ENCODE results near the gene DHX29.
A peak's percentile ranks its signal among the peaks of the same experiment; 100 is the strongest.

The DHX29 gene

GRCh38 chr5:55227664-55228430, 79.6 kb downstream of the DHX29 start:
- Histone ChIP-seq H3K4me2 (ENCODE audit: insufficient read depth, low read length, poor library complexity, severe bottlenecking) (peak overlapping the region; percentile 63), H3K4me3 (ENCODE audit: low read length in 2 of 2) (peak overlapping the region; percentile 45 to 75), H3K18ac (ENCODE audit: low read length) (no peak overlapping the region), H2BK15ac (ENCODE audit: low read length) (no peak overlapping the region), H2AK5ac (ENCODE audit: low read depth, low read length) (no peak overlapping the region), H3K36me3 (replicated peaks in 1 of 2; ENCODE audit: control insufficient read depth in 2 of 2, insufficient read depth in 2 of 2, low read length in 2 of 2) (no peaks in the 10 kb centered on the region), H3K27ac (replicated peaks; ENCODE audit: low read length) (no peak overlapping the region), H4K91ac (ENCODE audit: low read depth, low read length, poor library complexity) (no peak overlapping the region), H3K4ac (ENCODE audit: low read length) (no peak overlapping the region), H3K9ac (ENCODE audit: low read depth, low read length, poor library complexity) (no peak overlapping the region), H3K79me1 (ENCODE audit: low read depth, low read length) (no peaks in the 10 kb centered on the region), H4K8ac (ENCODE audit: low read depth, low read length) (no peak overlapping the region), H3K23ac (ENCODE audit: low read depth, low read length, poor library complexity) (no peak overlapping the region), H3K27me3 (ENCODE audit: control insufficient read depth in 3 of 3, insufficient read depth in 3 of 3, low read depth in 1 of 3, low read length in 3 of 3) (peaks cover 62 to 98% (median 97%) of the 10 kb centered on the region in 3 experiments), H2BK5ac (ENCODE audit: low read length) (no peak overlapping the region), H3K9me3 (replicated peaks in 1 of 2; ENCODE audit: control insufficient read depth in 2 of 2, insufficient read depth in 1 of 2, low read depth in 1 of 2, low read length in 2 of 2) (peaks cover 0 to 2% of the 10 kb centered on the region in 2 donors), H2BK120ac (ENCODE audit: low read depth, low read length) (no peak overlapping the region), H2AFZ (ENCODE audit: low read length) (peak overlapping the region; percentile 95), H3K4me1 (ENCODE audit: control insufficient read depth in 2 of 2, insufficient read depth in 1 of 2, low read depth in 1 of 2, low read length in 2 of 2) (peaks cover 10 to 19% of the 10 kb centered on the region in 2 donors), H2BK12ac (ENCODE audit: low read length) (no peak overlapping the region), H3K14ac (ENCODE audit: low read length) (no peak overlapping the region)
- WGBS, 2 donors (ENCODE audit: extremely low coverage in 2 of 2, insufficient read length in 2 of 2, insufficient replicate concordance in 1 of 2): no CpG with 5 or more reads among the region's 30 CpGs
- DNase-seq (ENCODE audit: low spot score): no peak

GRCh38 chr5:55226934-55227663, 80.4 kb downstream of the DHX29 start, which contains the start of gene MCIDAS:
TSS of gene MCIDAS (minus strand) at chr5:55227315. CDS start at chr5:55227138, 177 bp downstream.
- Histone ChIP-seq H3K27ac (replicated peaks; ENCODE audit: low read length) (no peak within 1 kb of the TSS), H2AK5ac (ENCODE audit: low read depth, low read length) (no peak within 1 kb of the TSS), H3K4me2 (ENCODE audit: insufficient read depth, low read length, poor library complexity, severe bottlenecking) (peak within 1 kb of the TSS; percentile 63), H4K91ac (ENCODE audit: low read depth, low read length, poor library complexity) (no peak within 1 kb of the TSS), H2AFZ (ENCODE audit: low read length) (peak within 1 kb of the TSS; percentile 95), H4K8ac (ENCODE audit: low read depth, low read length) (no peak within 1 kb of the TSS), H3K18ac (ENCODE audit: low read length) (peak within 1 kb of the TSS; percentile 84), H3K23ac (ENCODE audit: low read depth, low read length, poor library complexity) (peak within 1 kb of the TSS; percentile 40), H3K79me1 (ENCODE audit: low read depth, low read length) (no peaks in the 10 kb centered on the region), H3K4me1 (ENCODE audit: control insufficient read depth in 2 of 2, insufficient read depth in 1 of 2, low read depth in 1 of 2, low read length in 2 of 2) (peaks cover 7 to 13% of the 10 kb centered on the region in 2 donors), H2BK5ac (ENCODE audit: low read length) (no peak within 1 kb of the TSS), H2BK12ac (ENCODE audit: low read length) (no peak within 1 kb of the TSS), H3K4ac (ENCODE audit: low read length) (no peak within 1 kb of the TSS), H3K27me3 (ENCODE audit: control insufficient read depth in 3 of 3, insufficient read depth in 3 of 3, low read depth in 1 of 3, low read length in 3 of 3) (peaks cover 60 to 98% (median 97%) of the 10 kb centered on the region in 3 experiments), H3K9me3 (replicated peaks in 1 of 2; ENCODE audit: control insufficient read depth in 2 of 2, insufficient read depth in 1 of 2, low read depth in 1 of 2, low read length in 2 of 2) (peaks cover 2 to 7% of the 10 kb centered on the region in 2 donors), H3K36me3 (replicated peaks in 1 of 2; ENCODE audit: control insufficient read depth in 2 of 2, insufficient read depth in 2 of 2, low read length in 2 of 2) (no peaks in the 10 kb centered on the region), H2BK15ac (ENCODE audit: low read length) (no peak within 1 kb of the TSS), H3K14ac (ENCODE audit: low read length) (no peak within 1 kb of the TSS), H3K4me3 (ENCODE audit: low read length in 2 of 2) (peak within 1 kb of the TSS; percentile 45 to 79), H2BK120ac (ENCODE audit: low read depth, low read length) (no peak within 1 kb of the TSS), H3K9ac (ENCODE audit: low read depth, low read length, poor library complexity) (no peak within 1 kb of the TSS)
- WGBS, 2 donors (ENCODE audit: extremely low coverage in 2 of 2, insufficient read length in 2 of 2, insufficient replicate concordance in 1 of 2): no CpG with 5 or more reads among the region's 80 CpGs
- DNase-seq (ENCODE audit: low spot score): peak; percentile 70

- Histone ChIP-seq H3K4me3 (ENCODE audit: low read length in 2 of 2) (peak overlapping the region; percentile 45 to 79), H3K79me1 (ENCODE audit: low read depth, low read length) (no peaks in the 10 kb centered on the region), H3K9ac (ENCODE audit: low read depth, low read length, poor library complexity) (no peak overlapping the region), H3K4ac (ENCODE audit: low read length) (no peak overlapping the region), H3K4me1 (ENCODE audit: control insufficient read depth in 2 of 2, insufficient read depth in 1 of 2, low read depth in 1 of 2, low read length in 2 of 2) (peaks cover 6 to 8% of the 10 kb centered on the region in 2 donors), H2AFZ (ENCODE audit: low read length) (peak overlapping the region; percentile 95), H3K27me3 (ENCODE audit: control insufficient read depth in 3 of 3, insufficient read depth in 3 of 3, low read depth in 1 of 3, low read length in 3 of 3) (peaks cover 58 to 97% (median 96%) of the 10 kb centered on the region in 3 experiments), H3K18ac (ENCODE audit: low read length) (peak overlapping the region; percentile 84), H2BK12ac (ENCODE audit: low read length) (no peak overlapping the region), H3K23ac (ENCODE audit: low read depth, low read length, poor library complexity) (peak overlapping the region; percentile 40), H2BK5ac (ENCODE audit: low read length) (no peak overlapping the region), H3K36me3 (replicated peaks in 1 of 2; ENCODE audit: control insufficient read depth in 2 of 2, insufficient read depth in 2 of 2, low read length in 2 of 2) (no peaks in the 10 kb centered on the region), H4K8ac (ENCODE audit: low read depth, low read length) (no peak overlapping the region), H3K9me3 (replicated peaks in 1 of 2; ENCODE audit: control insufficient read depth in 2 of 2, insufficient read depth in 1 of 2, low read depth in 1 of 2, low read length in 2 of 2) (peaks cover 2 to 10% of the 10 kb centered on the region in 2 donors), H4K91ac (ENCODE audit: low read depth, low read length, poor library complexity) (no peak overlapping the region), H3K4me2 (ENCODE audit: insufficient read depth, low read length, poor library complexity, severe bottlenecking) (peak overlapping the region; percentile 63), H2BK15ac (ENCODE audit: low read length) (no peak overlapping the region), H2AK5ac (ENCODE audit: low read depth, low read length) (no peak overlapping the region), H3K14ac (ENCODE audit: low read length) (no peak overlapping the region), H2BK120ac (ENCODE audit: low read depth, low read length) (no peak overlapping the region), H3K27ac (replicated peaks; ENCODE audit: low read length) (no peak overlapping the region)
- peak; percentile 73 for DNase-seq (ENCODE audit: low spot score)
- no CpG with 5 or more reads among the region's 54 CpGs for WGBS, 2 donors (ENCODE audit: extremely low coverage in 2 of 2, insufficient read length in 2 of 2, insufficient replicate concordance in 1 of 2)
Measured at GRCh38 chr5:55226027-55226933, 81.2 kb downstream of the DHX29 start.
